Stimulated activated CD8-positive, alpha-beta memory T cell treated with anti-CD3 and anti-CD28 coated beads, Interleukin-4, amount 100 ng/mL, for 48 hours (primary cell): ENCODE measurements around the gene NRBF2.
A peak's percentile ranks its signal among the peaks of the same experiment; 100 is the strongest.
"Not testable (repeated sequence)": the region's sequence is repeated elsewhere in the genome, so short reads cannot be mapped to it uniquely, and the experiment has no call there.

Source experiments
- DNase-seq: peaks from one replicate; pipeline ENCODE4 v3.0.0-alpha.2; 2020

The NRBF2 gene

GRCh38 chr10:63133056-63133820 is at the start of gene NRBF2:
Gene NRBF2 (plus strand): TSS chr10:63133328. CDS start chr10:63133471, 143 bp downstream.
- DNase-seq: peak; percentile 98

GRCh38 chr10:63083406-63083805 is 49.7 kb upstream of the NRBF2 start:
- DNase-seq: not testable (repeated sequence)

- peak; percentile 47 for DNase-seq
Observed at GRCh38 chr10:63083904-63084689, 49.0 kb upstream of the NRBF2 start.

GRCh38 chr10:63084690-63085382 is 48.3 kb upstream of the NRBF2 start:
- no peak for DNase-seq

- DNase-seq: no peak
Observed at GRCh38 chr10:63093227-63093626, 39.9 kb upstream of the NRBF2 start.

DNA sequence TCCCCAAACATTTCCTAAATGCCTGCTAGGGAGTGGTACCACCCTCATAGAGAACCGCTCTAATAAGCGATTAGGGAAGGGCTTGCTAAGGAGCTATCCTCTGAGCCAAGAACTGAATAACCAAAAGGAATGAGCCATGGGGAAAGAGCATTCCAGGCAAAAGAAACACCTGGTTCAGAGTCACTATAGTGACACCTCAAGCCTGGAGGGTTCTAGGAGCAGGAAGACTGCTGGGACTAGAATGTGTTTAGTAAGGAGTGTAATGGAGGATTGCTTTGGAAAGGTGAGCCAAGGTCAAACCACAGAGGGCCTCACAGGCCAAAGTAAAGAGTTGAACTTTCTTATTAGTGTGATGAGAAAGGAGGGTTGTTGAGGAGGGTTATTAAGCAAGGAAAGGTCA is 38.7 kb upstream of the NRBF2 start:
- DNase-seq: no peak

GRCh38 chr10:63094881-63095280 is 38.2 kb upstream of the NRBF2 start:
- DNase-seq: no peak

DNA sequence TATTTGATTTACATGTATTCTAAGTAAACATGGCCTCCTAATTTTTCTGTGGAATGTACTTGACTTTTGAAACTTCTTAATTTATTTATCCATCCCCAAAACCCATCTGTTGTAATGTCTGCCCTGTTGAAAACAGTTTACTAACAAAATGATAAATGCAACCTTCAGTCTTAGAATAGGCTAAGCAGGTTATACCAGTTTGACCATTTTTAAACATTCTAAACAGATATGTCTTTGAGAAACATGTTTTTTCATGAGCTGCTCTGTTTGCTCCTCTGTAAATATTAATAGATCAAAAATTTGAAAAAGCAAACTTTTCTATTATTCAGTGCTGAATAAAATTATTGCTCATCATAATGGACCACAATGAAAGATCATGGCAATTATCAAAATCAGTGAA is 33.4 kb upstream of the NRBF2 start:
- DNase-seq: no peak

DNA sequence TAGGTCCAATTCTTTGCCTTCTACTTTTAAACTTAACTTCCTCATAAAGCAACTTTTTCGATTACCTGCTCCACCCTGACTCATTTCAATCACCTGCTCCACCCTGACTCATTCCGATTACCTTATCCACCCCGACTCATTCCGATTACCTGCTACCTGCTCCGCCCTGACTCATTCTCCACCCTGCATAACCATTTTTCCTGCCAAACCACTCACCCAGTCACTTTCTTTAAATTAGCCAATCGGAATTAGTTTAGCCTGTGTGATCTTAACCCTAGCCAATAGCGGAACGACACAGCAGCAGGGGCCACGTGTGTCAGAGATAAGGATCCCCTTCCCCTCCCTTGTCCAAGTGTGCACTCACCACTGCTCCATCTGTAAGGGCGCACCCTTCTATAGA is 32.0 kb upstream of the NRBF2 start:
- DNase-seq: not testable (repeated sequence)

DNA sequence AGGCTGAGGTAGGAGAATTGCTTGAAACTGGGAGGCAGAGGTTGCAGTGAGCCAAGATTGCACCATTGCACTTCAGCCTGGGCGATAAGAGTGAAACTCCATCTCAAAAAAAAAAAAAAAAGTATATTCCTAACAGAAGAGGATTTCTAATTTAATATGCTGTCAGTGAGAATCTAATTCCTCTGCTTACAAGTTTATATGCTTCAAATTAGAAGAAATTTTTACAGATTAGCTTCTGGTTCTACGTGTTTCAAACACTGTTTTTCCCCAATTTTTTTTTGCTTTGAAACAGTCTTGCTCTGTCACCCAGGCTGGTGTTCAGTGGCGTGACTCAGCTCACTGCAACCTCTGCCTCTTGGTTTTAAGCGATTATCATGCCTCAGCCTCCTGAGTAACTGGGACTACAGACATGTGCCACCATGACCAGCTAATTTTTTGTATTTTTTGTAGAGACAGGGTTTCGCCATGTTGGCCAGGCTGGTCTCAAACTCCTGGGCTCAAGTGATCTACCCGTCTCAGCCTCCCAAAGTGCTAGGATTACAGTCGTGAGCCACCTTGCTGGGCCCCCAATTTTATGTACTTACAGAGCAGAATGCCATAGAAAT is 30.7 kb upstream of the NRBF2 start:
- peak; percentile 34 for DNase-seq

GRCh38 chr10:63103178-63103577 is 29.9 kb upstream of the NRBF2 start:
- DNase-seq: not testable (repeated sequence)

- peak; percentile 72 for DNase-seq
Observed at GRCh38 chr10:63103971-63104409, 29.1 kb upstream of the NRBF2 start.

- DNase-seq: no peak
Observed at GRCh38 chr10:63105225-63106110, 27.7 kb upstream of the NRBF2 start.

DNA sequence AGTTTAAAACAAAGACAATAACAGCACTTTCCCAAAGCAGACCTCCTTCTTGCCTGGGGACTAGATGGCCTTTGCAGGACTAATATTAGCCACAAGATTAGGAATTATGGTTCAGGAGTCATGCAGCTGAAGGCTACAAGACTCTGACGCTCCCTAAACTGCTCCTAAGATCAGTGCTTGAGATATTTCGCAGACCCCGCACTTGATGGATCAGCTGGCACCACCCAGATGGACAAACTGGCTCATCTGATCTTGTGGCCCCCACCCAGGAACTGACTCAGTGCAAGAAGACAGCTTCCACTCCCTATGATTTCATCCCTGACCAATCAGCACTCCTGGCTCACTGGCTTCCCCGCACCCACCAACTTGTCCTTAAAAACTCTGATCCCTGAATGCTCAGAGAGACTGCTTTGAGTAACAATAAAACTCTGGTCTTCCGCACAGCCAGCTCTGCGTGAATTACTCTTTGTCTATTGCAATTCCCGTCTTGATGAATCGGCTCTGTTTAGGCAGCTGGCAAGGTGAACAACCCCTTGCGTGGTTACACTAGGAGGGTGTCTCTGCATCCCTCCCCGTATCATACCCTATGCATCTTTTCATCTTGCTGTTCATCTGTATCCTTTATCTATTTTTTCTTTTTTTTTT is 26.9 kb upstream of the NRBF2 start:
- no peak for DNase-seq

GRCh38 chr10:63107943-63108437 is 25.1 kb upstream of the NRBF2 start:
- DNase-seq: no peak

DNA sequence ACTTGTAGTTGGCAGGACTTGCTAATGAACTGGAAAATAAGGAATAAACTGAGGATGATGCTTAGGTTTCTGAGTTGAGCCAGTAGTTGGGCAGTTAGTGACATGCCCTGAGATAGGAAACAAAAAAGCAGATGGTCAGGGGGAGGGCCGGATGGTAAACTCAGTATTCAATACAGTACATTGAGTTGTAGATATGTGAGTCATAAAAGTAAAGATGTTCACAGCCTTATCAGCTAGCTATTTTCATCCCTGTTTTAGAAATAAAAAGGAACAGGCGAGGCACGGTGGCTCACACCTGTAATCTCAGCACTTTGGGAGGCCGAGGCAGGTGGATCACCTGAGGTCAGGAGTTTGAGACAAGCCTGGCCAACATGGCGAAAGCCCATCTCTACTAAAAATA is 22.2 kb upstream of the NRBF2 start:
- no peak for DNase-seq

GRCh38 chr10:63114031-63114814 is 18.9 kb upstream of the NRBF2 start:
- no peak for DNase-seq

DNA sequence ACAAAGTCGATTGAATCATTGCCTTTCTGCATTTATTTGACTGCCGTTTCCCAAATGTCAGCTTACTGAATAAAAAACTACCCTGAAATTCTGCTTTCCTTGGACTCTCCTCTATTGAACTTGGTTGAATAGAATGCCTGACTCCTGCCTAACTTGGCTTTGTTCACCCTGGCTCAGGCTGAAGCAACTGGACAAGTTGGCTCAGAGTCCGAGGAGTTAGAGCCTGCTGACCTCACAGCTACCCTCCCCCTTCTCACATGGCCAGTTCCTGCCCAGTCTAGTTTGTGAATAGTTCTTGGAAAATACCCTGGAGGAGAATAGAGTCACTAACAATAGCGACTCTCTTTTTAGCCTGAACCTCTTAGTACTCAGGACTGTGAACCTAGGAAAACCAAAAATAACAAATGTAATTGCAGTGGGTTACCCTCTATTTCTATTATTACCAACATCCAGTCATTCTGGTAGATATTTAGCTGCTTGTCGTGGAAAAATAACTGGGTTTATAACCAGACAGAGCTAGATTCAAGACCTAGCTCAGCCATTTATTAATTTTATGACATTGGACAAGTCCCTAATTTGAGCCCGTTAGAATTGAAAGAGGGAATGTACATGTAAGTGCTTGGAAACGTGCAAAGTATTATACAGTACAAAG is 17.3 kb upstream of the NRBF2 start:
- DNase-seq: no peak

- no peak for DNase-seq
Observed at GRCh38 chr10:63116452-63117072, 16.6 kb upstream of the NRBF2 start.
